Sigmoid colon (tissue), 7 donors: ENCODE data around the gene GRAP2. TPM values are rescaled to one million over a fixed set of nuclear protein-coding genes. Genes with fewer than 3 reads are reported as not detected.

Experiments used
- DNase-seq: peaks from one replicate; pipeline ENCODE4 v3.0.0-alpha.2; 2019
- H3K27ac ChIP-seq, 4 donors: fragments of 200-600 bp; sonication (generic); one replicate each; pipeline ENCODE4 v1.5.1; 2016 to 2019; ENCODE audit warnings: mild to moderate bottlenecking in 1 of 4
- H3K27me3 ChIP-seq, 3 donors: fragments of 200-600 bp; sonication (generic); one replicate each; pipeline ENCODE4 v1.5.1; 2019; ENCODE audit warnings: mild to moderate bottlenecking in 1 of 3
- H3K36me3 ChIP-seq, 4 donors: fragments of 200-600 bp; sonication (generic); one replicate each; pipeline ENCODE4 v1.5.1; 2016 to 2019
- H3K4me1 ChIP-seq, 4 donors: fragments of 200-600 bp; sonication (generic); one replicate each; pipeline ENCODE4 v1.5.1; 2017 to 2019
- H3K4me3 ChIP-seq, 4 donors: fragments of 200-600 bp; sonication (generic); one replicate each; pipeline ENCODE4 v1.5.1; 2017 to 2019; ENCODE audit warnings: mild to moderate bottlenecking in 2 of 4, moderate library complexity in 1 of 4
- H3K9me3 ChIP-seq, 4 donors: fragments of 200-600 bp in 3 of 4; sonication (generic) in 3 of 4; one replicate each; pipeline versions ENCODE4 v1.5.1 to v1.6.1; 2013 to 2019
- CTCF ChIP-seq, 4 experiments: fragments of 450-650 bp in 3 of 4; fragments of 200-600 bp in 1 of 4; IDR thresholded peaks; one replicate each; pipeline ENCODE4 v1.5.1; 2016 to 2019; ENCODE audit warnings: antibody characterized with exemption in 4 of 4, mild to moderate bottlenecking in 3 of 4, moderate library complexity in 2 of 4
- EP300 ChIP-seq, 4 donors: sonication (generic); formaldehyde crosslinking; IDR thresholded peaks; one replicate each; pipeline ENCODE4 v1.6.1; 2017; ENCODE audit warnings: antibody characterized with exemption in 4 of 4
- POLR2A ChIP-seq, 2 donors: fragments of 450-650 bp; IDR thresholded peaks; one replicate each; pipeline ENCODE4 v1.6.1; 2016; ENCODE audit warnings: antibody characterized with exemption in 2 of 2, mild to moderate bottlenecking in 2 of 2, moderate library complexity in 2 of 2
- POLR2AphosphoS5 ChIP-seq, 4 donors: sonication (generic); formaldehyde crosslinking; IDR thresholded peaks; one replicate each; pipeline ENCODE4 v1.6.1; 2017; ENCODE audit warnings: antibody characterized with exemption in 4 of 4
- WGBS, 2 donors: extraction: QIAGEN DNeasy Blood & Tissue Kit; methylation state at CpG; one replicate each; pipeline ENCODE4 v1.1.7; 2013; 5-methylcytosine and 5-hydroxymethylcytosine counted together
- intact Hi-C: fragments of 100-400 bp; cut with DNase I; formaldehyde crosslinking; loops from one replicate; pipeline ENCODE4 v1.15.1; 2023
- polyA plus RNA-seq, 3 donors: library from polyadenylated mRNA; stranded (reverse); fragments of 200-250 nt; gene quantifications; one replicate each; pipeline ENCODE4 v1.2.3, GENCODE V29; 2013
- total RNA-seq, 4 donors: library from RNA; depleted of rRNA; stranded (reverse); fragments of >200 nt; gene quantifications; one replicate each; pipeline ENCODE4 v1.1.0, GENCODE V29; 2016
- donor health status: healthy with polysubstance abuse.
- donor health status: Bipolar disorder and iron deficiency.
- donor health status: healthy.

Gene GRAP2
- total and polyA plus RNA-seq, 7 donors: 0.46 to 9.7 (median 1.4) TPM

GRCh38 chr22:40002935-40003715 is 102.2 kb downstream of the GRAP2 start:
- intact Hi-C loops: no loop called here
- no peaks in the 10 kb centered on the region for H3K9me3 ChIP-seq
- DNase-seq: no peak
- no peaks in the 10 kb centered on the region for H3K36me3 ChIP-seq
- H3K4me1 ChIP-seq: peaks cover 0 to 2% (median 0%) of the 10 kb centered on the region in 4 donors
- TF ChIP-seq POLR2AphosphoS5 (IDR thresholded peaks at IDR 0.05) (no peak), CTCF (IDR thresholded peaks at IDR 0.05) (no peak), POLR2A (IDR thresholded peaks at IDR 0.05) (no peak), EP300 (IDR thresholded peaks at IDR 0.05) (no peak)
- WGBS, 2 donors: 84 to 86% methylated on average over 6 of the region's 6 CpGs
- no peak overlapping the region for H3K27ac ChIP-seq
- no peak overlapping the region for H3K4me3 ChIP-seq
- peaks cover 0 to 24% (median 4%) of the 10 kb centered on the region in 3 donors for H3K27me3 ChIP-seq

DNA sequence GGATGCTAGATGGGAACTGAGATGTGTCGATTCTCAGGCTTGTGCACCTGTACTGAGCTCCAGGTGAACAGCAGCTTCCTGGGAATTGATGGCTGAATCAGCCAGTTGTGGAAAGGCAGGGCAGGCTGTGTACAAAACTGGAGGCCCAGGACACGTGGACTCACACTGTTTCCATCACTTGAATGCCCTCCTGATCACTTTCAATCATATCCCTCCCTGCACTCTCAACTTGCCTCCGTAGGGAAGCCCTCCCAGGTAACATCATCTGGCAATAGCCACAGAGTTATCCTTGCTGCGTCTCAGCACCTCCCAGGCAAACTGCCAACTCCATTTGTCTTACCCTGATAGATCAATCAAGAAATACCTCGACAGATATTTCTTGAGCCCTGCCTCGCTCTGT is 104.0 kb downstream of the GRAP2 start:
- Histone ChIP-seq H3K9me3 (no peaks in the 10 kb centered on the region), H3K27ac (no peak overlapping the region), H3K4me3 (no peak overlapping the region), H3K36me3 (no peaks in the 10 kb centered on the region), H3K27me3 (peaks cover 6 to 38% (median 11%) of the 10 kb centered on the region in 3 donors), H3K4me1 (no peaks in the 10 kb centered on the region)
- DNase-seq: no peak
- intact Hi-C loops: no loop called here
- TF ChIP-seq POLR2A (IDR thresholded peaks at IDR 0.05): no peak
- TF ChIP-seq EP300 (IDR thresholded peaks at IDR 0.05): no peak
- no peak for TF ChIP-seq CTCF (IDR thresholded peaks at IDR 0.05)
- TF ChIP-seq POLR2AphosphoS5 (IDR thresholded peaks at IDR 0.05): no peak
- WGBS, 2 donors: 82 to 85% methylated on average over 6 of the region's 6 CpGs

- Histone ChIP-seq H3K4me1 (no peaks in the 10 kb centered on the region), H3K27ac (no peak overlapping the region), H3K9me3 (no peaks in the 10 kb centered on the region), H3K27me3 (peaks cover 6 to 56% (median 17%) of the 10 kb centered on the region in 3 donors), H3K36me3 (no peaks in the 10 kb centered on the region), H3K4me3 (no peak overlapping the region)
- DNase-seq: no peak
- intact Hi-C loops: no loop called here
- WGBS, 2 donors: 87 to 95% methylated on average over 8 of the region's 8 CpGs
- TF ChIP-seq CTCF (IDR thresholded peaks at IDR 0.05) (no peak), POLR2A (IDR thresholded peaks at IDR 0.05) (no peak), EP300 (IDR thresholded peaks at IDR 0.05) (no peak), POLR2AphosphoS5 (IDR thresholded peaks at IDR 0.05) (no peak)
These were observed 105.8 kb downstream of the GRAP2 start for GRCh38 chr22:40006641-40007040.

DNA sequence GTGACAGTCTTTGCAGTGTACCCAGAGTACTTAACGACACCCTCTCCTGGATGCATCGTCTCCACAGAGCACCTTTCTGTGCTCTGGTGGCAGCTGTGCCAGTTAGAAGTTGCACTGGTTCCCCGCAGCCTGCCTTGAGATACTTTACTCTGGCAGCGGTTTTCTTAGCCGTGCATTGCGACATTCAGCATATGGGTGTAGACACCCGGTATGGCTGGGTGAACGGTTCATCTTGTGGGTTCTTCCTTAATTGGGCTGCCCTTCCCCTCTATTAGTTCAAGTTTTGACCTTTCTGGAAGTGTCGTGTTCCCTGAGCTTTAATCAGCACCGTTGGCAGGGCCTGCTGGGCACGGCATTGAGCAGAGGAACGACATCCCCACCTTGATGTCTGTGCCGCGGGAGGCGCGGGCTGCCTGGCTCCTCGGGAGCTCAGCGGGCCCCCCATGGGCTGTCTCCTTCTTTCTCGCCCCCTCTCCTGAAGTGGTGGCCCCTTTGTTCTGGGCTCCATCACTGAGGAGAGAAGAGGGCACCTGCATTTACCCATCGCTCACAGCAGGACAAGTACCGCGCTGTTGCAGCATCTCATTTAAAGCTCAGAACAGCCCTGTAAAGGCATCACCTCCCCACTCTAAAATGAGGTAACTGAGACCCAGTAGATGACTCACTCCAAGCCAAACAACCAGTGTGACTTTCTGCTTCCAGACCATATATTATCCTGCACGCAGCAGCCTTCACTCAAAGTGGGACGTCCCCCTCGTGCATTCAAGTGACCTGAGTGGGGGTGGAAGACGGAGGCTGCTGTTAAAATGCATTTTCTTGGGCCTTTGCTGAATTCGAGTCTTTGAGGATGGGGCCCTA is 107.2 kb downstream of the GRAP2 start:
- TF ChIP-seq POLR2A (IDR thresholded peaks at IDR 0.05): no peak
- TF ChIP-seq POLR2AphosphoS5 (IDR thresholded peaks at IDR 0.05): no peak
- TF ChIP-seq EP300 (IDR thresholded peaks at IDR 0.05): no peak
- no peak for TF ChIP-seq CTCF (IDR thresholded peaks at IDR 0.05)
- Histone ChIP-seq H3K36me3 (no peaks in the 10 kb centered on the region), H3K9me3 (no peaks in the 10 kb centered on the region), H3K4me3 (no peak overlapping the region), H3K4me1 (no peaks in the 10 kb centered on the region), H3K27ac (no peak overlapping the region), H3K27me3 (peaks cover 6 to 58% (median 17%) of the 10 kb centered on the region in 3 donors)
- DNase-seq: no peak
- 83 to 85% methylated on average over 27 of the region's 27 CpGs for WGBS, 2 donors
- intact Hi-C loops: no loop called here
